ENCODE results near the gene CDK13. TPM values are rescaled to one million over a fixed set of nuclear protein-coding genes. Genes with fewer than 3 reads are reported as not detected.

CDK13 gene
- total RNA-seq, 2 experiments from 2014 or later, result 84.3 to 90.9 TPM

GRCh38 chr7:40077849-40078248 is 127.8 kb downstream of the CDK13 start:
- H2AFZ ChIP-seq (ENCODE audit: low read length), result no peak overlapping the region
- no peaks in the 10 kb centered on the region for H3K79me2 ChIP-seq (ENCODE audit: insufficient read depth, low read depth, low read length)
- H3K4me2 ChIP-seq (ENCODE audit: low read length), result no peak overlapping the region
- H4K20me1 ChIP-seq (ENCODE audit: insufficient read depth, low read length), result no peaks in the 10 kb centered on the region
- no peak for DNase-seq (ENCODE audit: low spot score)
- no peaks in the 10 kb centered on the region for H3K9me3 ChIP-seq (ENCODE audit: low read length)
- TF ChIP-seq CTCF (conservative IDR thresholded peaks at IDR 0.05; ENCODE audit: low read length) (no peak), EZH2phosphoT487 (IDR thresholded peaks at IDR 0.05; ENCODE audit: borderline replicate concordance, low read depth, low read length) (no peak)
- peaks cover 41% of the 10 kb centered on the region for H3K36me3 ChIP-seq (ENCODE audit: insufficient read depth, low read length)
- ChIA-PET POLR2A (interaction anchor here (0.6 to 1.2 kb wide), 2 partner anchors 57 to 341 kb away, joined by 3 read pairs; no protein-coding TSS in a partner anchor), CTCF (ENCODE audit: unreplicated experiment) (no interaction called here)
- H3K4me3 ChIP-seq (ENCODE audit: low read depth, low read length, poor library complexity, severe bottlenecking), result no peak overlapping the region
- H3K9me2 ChIP-seq (ENCODE audit: insufficient read depth, low read length), result no peaks in the 10 kb centered on the region
- BruUV-seq (replicated peaks), result no TSS peak
- H3K4me1 ChIP-seq (ENCODE audit: insufficient read depth, low read length, poor library complexity, severe bottlenecking), result no peaks in the 10 kb centered on the region
- intact Hi-C loops (cut with micrococcal nuclease; ENCODE audit: unreplicated experiment), result no loop called here
- H3K27ac ChIP-seq (ENCODE audit: low read depth, low read length, poor library complexity, severe bottlenecking), result no peak overlapping the region

GRCh38 chr7:40092182-40092581 is 142.1 kb downstream of the CDK13 start:
- intact Hi-C loops (cut with micrococcal nuclease; ENCODE audit: unreplicated experiment), result no loop called here

More at GRCh38 chr7:40092182-40092581, 142.1 kb downstream of the CDK13 start:
- Histone ChIP-seq H3K9me2 (ENCODE audit: insufficient read depth, low read length) (no peaks in the 10 kb centered on the region), H3K9me3 (ENCODE audit: low read length) (no peaks in the 10 kb centered on the region), H3K36me3 (ENCODE audit: insufficient read depth, low read length) (peaks cover 88% of the 10 kb centered on the region), H3K4me2 (ENCODE audit: low read length) (no peak overlapping the region), H4K20me1 (ENCODE audit: insufficient read depth, low read length) (0 out of 2 replicates have a peak, but pooled peaks cover 4% of the 10 kb centered on the region), H3K79me2 (ENCODE audit: insufficient read depth, low read depth, low read length) (no peaks in the 10 kb centered on the region), H3K4me1 (ENCODE audit: insufficient read depth, low read length, poor library complexity, severe bottlenecking) (no peaks in the 10 kb centered on the region), H3K4me3 (ENCODE audit: low read depth, low read length, poor library complexity, severe bottlenecking) (no peak overlapping the region), H2AFZ (ENCODE audit: low read length) (no peak overlapping the region), H3K27ac (ENCODE audit: low read depth, low read length, poor library complexity, severe bottlenecking) (no peak overlapping the region)
- TF ChIP-seq CTCF (conservative IDR thresholded peaks at IDR 0.05; ENCODE audit: low read length) (no peak), EZH2phosphoT487 (IDR thresholded peaks at IDR 0.05; ENCODE audit: borderline replicate concordance, low read depth, low read length) (no peak)
- ChIA-PET CTCF (ENCODE audit: unreplicated experiment) (no interaction called here), POLR2A (no interaction called here)
- BruUV-seq (replicated peaks), result no TSS peak
- DNase-seq (ENCODE audit: low spot score), result no peak
